GM18505 (cell line): ENCODE results near the gene EARS2.
"Not testable (repeated sequence)": the region's sequence is repeated elsewhere in the genome, so short reads cannot be mapped to it uniquely, and the experiment has no call there.

Source experiments
- ATAC-seq: cut with Tn5 transposase; IDR thresholded peaks from one replicate; pipeline ENCODE4 v1.9.1; 2021; ENCODE audit not compliant: unreplicated experiment
- POLR2A ChIP-seq: IDR thresholded peaks from 4 replicates; pipeline ENCODE4 v1.6.1; 2011; ENCODE audit warnings: borderline replicate concordance; ENCODE audit not compliant: insufficient read depth, insufficient read length; ENCODE audit errors: extremely low read depth

Gene EARS2

DNA sequence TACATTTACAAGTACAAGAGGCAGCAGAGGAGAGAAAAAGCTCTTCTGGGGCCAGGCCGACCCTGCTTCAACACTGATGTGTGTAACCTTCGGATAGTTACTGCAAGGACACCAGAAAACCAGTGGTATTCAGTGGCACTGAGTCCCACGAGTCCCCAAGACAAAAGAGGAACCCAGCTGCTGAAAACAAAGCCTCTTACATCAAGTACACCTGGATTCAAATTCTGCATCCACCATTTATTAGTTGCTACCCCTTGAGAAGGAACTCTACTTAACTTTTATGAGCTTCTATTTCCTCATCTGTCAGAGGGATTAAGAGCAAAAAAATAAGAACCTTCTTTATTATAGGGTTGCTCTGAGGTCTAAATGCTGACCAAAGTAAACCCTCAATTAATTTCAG lies 2.6 kb downstream of the EARS2 start:
- TF ChIP-seq POLR2A = no peak
- ATAC-seq = no peak

DNA sequence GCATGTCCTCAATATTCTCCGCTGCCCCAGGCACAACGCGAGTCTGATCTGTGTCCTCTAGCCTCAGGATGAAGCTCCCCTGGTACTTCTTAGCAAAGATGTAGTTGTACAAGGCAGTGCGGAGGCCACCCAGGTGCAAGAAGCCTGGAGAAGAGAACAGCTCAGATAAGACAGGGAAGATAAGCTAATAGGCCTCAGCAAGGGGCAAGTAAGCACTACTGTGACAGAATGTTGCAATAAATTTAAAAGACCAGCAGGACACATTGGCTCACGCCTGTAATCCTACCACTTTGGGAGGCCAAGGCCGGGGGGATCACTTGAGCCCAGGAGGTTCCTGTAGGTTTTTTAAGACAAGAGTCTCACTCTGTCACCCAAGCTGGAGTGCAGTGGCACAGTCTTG lies 5.0 kb downstream of the EARS2 start:
- no peak for TF ChIP-seq POLR2A
- no peak for ATAC-seq

DNA sequence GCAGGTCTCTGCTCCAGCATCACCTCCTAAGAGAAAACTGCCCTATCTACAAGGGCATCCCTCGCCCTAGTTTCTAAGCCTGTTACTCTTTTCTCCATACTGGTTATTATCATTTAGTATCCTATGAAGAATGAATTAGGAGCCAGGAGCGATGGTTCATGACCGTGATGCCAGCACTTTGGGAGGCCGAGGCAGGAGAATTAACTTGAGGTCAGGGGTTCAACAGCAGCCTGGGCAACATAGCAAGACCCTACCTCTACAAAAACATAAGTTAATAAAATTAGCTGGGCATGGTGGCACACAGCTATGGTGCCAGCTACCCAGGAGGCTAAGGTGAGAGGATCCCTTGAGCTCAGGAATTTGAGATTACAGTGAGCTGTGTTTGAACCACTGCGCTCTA lies 7.2 kb downstream of the EARS2 start:
- ATAC-seq = no peak

DNA sequence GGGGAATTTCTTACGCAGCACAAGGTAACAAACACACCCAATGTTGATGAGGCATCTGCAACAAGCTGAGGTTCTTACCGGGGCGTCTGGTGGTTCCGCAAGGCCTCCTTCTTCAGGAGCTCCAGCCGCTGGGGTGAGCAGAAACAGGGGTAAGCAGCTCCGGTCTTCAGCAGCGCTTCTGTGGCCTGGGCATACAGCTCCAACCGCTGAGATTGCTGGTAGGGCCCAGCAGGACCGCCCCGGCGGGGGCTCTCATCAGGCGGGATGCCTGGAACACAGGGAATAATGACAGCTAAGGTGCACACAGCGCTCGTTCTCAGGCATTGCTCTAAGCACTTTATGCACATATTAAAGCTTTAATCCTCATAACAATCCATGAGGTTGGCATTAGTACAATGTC lies 12.7 kb downstream of the EARS2 start:
- no peak for ATAC-seq
- TF ChIP-seq POLR2A = no peak

More for the DNA sequence above, 7.2 kb downstream of the EARS2 start:
- TF ChIP-seq POLR2A = no peak

DNA sequence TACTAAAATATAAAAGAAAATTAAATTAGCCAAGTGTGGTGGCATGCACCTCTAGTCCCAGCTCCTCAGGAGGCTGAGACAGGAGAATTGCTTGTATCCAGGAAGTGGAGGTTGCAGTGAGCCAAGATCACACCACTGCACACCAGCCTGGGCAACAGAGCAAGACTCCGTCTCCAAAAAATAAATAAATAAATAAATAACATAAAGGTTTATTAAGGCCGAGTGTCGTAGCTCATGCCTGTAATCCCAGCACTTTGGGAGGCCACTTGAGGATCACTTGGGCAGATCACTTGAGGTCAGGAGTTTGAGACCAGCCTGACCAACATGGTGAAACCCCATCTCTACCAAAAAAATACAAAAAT lies 16.4 kb downstream of the EARS2 start:
- not testable (repeated sequence) for ATAC-seq

DNA sequence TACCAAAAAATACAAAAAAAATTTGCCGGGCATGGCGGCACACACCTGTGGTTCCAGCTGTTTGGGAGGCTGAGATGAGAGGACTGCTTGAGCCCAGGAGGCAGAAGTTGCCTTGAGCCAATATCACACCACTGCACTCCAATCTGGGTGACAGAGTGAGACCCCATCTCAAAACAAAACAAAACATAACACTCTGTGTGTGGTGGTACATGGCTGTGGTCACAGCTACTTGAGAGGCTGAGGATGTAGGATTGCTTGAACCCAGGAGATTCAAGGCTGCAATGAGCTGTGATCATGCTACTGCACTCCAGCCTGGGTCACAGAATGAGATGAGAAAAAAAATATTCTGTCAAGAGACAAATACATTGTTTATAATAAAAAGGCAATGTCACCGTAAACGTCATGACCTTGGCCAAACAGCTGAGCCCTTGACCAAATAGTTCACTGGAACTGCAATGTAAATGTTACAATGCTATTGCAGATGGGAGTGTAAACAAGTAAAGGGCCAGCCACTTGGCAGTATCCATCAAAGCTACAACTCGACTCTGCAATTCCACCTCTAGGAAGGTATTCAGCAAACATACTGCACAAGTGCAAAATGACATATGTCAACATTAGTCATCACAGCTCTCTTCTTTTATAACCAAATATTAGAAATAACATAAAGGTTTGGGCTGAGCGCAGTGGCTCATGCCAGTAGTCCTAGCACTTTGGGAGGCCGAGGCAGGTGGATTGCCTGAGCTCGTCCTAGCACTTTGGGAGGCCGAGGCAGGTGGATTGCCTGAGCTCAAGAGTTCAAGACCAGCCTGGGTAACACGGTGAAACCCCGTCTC lies 16.9 kb downstream of the EARS2 start:
- ATAC-seq = no peak

DNA sequence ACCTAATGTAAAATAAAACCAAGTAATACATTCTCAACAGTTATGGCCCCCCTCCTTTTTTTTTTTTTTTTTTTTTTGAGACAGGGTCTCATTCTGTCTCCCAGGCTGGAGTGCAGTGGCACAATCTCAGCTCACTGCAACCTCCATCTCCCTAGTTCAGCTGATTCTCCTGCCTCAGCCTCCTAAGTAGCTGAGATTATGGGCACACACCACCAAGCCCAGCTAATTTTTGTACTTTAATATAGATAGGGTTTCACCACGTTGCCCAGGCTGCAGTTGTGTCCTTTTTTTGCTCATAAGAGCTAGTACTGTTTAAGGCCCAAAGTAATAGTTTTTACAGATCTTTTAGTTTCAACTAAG lies 18.3 kb downstream of the EARS2 start:
- TF ChIP-seq POLR2A = no peak
- no peak for ATAC-seq

More for the DNA sequence above, 16.9 kb downstream of the EARS2 start:
- TF ChIP-seq POLR2A = no peak

DNA sequence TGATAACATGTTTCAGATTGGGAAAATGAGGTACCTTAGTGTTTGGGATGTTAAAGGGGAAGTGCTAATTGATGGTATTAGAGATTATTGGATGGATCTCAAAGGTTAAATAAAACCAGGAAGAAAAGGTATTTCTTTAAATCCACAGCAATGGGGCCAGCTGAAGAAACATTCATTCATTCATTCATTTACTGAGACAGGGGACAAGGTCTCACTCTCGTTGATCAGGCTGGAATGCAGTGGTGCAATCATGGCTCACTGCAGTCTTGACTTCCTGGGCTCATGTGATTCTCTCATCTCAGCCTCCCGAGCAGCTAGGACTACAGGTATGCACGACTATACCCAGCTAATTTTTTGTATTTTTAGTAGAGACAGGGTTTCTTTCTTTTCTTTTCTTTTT lies 19.8 kb downstream of the EARS2 start:
- no peak for TF ChIP-seq POLR2A
- no peak for ATAC-seq

DNA sequence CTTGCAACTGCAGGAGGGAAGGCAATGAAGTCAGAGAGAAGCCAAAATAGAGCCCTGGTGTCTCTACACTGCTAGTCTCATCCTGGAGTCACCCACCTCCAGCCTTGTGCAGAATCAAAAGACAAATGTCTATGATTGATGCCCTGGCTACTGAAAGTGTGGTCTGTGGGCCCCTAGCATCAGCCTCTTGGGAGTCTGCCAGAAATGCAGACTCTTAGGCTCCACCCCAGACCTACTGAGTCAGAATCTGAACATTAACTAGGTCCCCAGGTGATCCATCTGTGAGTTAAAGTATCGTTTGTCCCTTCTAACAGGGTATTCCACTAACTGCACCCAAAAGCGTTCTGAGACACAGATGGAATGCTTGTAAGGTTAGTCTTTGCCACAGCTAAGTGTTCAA lies 21.2 kb downstream of the EARS2 start:
- ATAC-seq = no peak

DNA sequence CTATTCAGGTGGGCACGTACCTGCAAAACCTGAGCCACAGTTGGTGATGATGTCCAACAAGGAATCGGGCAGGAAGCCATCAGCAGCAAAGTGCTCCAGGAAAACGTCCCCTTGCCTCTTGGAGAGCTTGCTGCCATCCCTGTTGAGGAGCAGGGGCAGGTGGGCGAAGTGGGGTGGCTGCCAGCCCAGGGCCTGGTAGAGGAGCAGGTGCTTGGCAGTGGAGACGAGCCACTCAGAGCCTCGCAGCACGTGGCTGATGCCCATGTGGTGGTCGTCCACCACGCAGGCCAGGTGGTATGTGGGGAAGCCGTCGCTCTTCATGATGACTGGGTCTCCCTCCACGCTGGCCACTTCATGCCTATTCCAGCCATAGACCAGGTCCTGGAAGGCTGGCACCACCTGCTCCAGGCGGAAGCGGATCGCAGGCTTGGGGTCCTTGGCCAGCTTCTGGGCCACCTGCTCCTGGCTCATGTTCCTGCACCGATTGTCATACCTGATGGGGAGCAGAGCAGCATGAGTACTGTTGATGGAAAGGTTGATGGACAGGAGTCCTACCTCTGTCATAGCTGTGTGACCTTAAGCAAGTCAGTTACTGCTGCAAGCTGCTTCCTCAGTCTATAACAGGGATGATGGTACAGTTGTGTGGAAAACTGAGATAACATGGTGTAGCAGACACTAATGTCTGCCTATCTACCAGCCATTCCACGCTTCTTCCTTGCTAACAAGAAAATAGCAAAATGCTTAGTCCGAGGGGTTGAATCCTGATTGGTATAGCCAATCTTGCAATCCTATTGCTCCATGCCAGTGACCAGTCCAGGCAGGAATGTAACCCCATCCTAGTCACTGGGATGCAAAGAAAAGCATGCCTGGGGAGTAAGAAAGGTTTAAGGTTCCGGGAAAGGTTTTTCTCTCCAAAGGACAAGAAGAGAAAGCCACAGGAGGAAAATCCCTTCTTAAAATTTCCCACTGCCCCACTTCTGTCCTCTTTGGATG lies 22.0 kb downstream of the EARS2 start:
- no peak for TF ChIP-seq POLR2A
- no peak for ATAC-seq

More for the DNA sequence above, 21.2 kb downstream of the EARS2 start:
- TF ChIP-seq POLR2A = no peak

DNA sequence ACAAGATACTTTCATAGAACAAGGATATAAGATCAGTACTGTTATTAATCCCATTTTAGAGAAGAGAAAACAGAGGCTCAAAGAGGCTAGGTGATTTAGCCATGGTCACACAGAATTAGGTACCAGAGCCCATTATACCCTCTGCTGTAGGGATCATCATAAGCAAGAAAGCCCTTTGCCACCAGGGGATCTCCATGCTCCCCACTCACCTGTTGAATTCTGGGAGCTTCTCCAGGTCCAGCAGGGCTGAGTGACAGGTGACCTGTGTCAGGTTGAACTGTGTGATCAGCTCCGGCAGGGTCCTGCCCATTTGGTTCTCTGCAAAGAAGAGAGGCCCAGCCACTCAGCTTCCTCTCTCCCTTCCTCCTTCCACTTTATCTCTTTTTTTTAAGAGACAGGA lies 24.7 kb downstream of the EARS2 start:
- ATAC-seq = no peak
- TF ChIP-seq POLR2A = no peak

DNA sequence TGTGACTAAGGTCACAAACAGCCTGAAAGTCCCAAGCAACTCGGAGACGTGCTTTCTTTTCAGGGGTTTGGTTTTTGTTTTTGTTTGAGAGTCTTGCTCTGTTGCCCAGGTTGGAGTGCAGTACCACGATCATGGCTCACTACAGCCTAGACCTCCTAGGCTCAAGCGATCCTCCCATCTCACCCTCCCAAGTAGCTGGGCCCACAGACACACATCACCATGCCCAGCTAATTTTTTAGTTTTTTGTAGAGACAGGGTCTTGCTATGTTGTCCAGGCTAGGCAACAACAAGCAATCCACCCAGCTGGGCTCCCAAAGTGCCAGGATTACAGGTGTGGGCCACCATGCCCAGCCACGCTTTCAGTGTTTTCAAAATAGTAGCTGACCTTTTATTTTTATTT lies 27.1 kb downstream of the EARS2 start:
- no peak for ATAC-seq
- TF ChIP-seq POLR2A = no peak

DNA sequence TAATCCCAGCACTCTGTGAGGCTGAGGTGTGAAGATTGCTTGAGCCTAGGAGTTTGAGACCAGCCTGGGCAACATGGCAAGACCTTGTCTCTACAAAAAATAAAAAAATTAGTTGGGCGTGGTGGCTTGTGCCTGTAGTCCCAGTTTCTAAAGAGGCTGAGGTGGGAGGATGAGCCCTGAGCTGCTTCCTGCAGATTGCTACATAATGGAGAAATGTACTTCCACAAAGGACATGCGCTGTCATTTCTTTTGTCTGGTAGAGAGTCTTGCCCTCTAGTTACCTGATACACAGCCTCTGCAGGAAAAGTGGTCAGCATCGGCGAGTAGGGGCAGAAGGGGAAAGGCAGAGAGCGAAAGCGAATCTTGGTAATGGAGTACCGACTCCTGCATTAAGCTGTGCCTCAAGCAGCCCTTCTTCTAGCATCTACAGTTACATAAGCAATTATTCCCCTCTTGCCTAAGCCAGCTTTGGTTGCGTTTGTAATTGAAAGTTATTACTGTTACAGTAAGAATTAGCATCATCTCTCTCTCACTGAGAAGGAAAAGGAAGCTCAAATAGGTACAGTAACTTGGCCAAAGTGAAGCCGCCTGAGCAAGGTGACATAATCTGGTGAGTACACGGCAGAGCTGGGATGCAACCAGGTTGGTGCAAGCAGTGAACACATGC lies 28.4 kb downstream of the EARS2 start:
- no peak for TF ChIP-seq POLR2A
- ATAC-seq = no peak
